ENCODE results near the gene EIF3A. TPM values are rescaled to one million over a fixed set of nuclear protein-coding genes. Genes with fewer than 3 reads are reported as not detected.

EIF3A gene
- total and polyA plus RNA-seq, 4 donors = 27.5 to 88.9 (median 47.6) TPM

- no peak overlapping the region for H3K27ac ChIP-seq (ENCODE audit: low read depth in 1 of 2, low read length in 2 of 2)
- TF ChIP-seq FOXA2 (IDR thresholded peaks at IDR 0.05) (peak; percentile 44), CTCF (IDR thresholded peaks at IDR 0.05; ENCODE audit: low read depth, low read length, missing input control) (no peak), RAD21 (IDR thresholded peaks at IDR 0.05) (no peak), MAX (IDR thresholded peaks at IDR 0.05) (no peak), SP1 (IDR thresholded peaks at IDR 0.05) (no peak), YY1 (IDR thresholded peaks at IDR 0.05) (no peak), FOXA1 (IDR thresholded peaks at IDR 0.05) (peak; percentile 19), ATF3 (IDR thresholded peaks at IDR 0.05) (no peak), NR2F2 (IDR thresholded peaks at IDR 0.05) (no peak), HNF4A (conservative IDR thresholded peaks at IDR 0.05) (no peak)
- no peaks in the 10 kb centered on the region for H3K36me3 ChIP-seq (ENCODE audit: control insufficient read depth in 4 of 4, insufficient read depth in 3 of 4, low read depth in 1 of 4, low read length in 3 of 4)
- 72% methylated on average over 7 of the region's 7 CpGs for WGBS
- no peaks in the 10 kb centered on the region for H3K9me3 ChIP-seq (ENCODE audit: control insufficient read depth in 4 of 4, low read length in 3 of 4)
- no peaks in the 10 kb centered on the region for H3K27me3 ChIP-seq (ENCODE audit: control insufficient read depth in 4 of 4, insufficient read depth in 4 of 4, low read length in 3 of 4)
- peaks cover 2 to 16% (median 12%) of the 10 kb centered on the region in 4 donors for H3K4me1 ChIP-seq (ENCODE audit: control insufficient read depth in 4 of 4, insufficient read depth in 4 of 4, low read length in 3 of 4)
- no peak overlapping the region for H3K4me3 ChIP-seq (ENCODE audit: low read depth in 1 of 3, low read length in 3 of 3)
- peak; percentile 27 for DNase-seq (ENCODE audit: low spot score)
- no peak overlapping the region for H3K9ac ChIP-seq (ENCODE audit: low read depth in 1 of 2, low read length in 2 of 2)
Observed at GRCh38 chr10:119025776-119026175, 54.8 kb downstream of the EIF3A start.

- peaks cover 0 to 12% (median 8%) of the 10 kb centered on the region in 4 donors for H3K4me1 ChIP-seq (ENCODE audit: control insufficient read depth in 4 of 4, insufficient read depth in 4 of 4, low read length in 3 of 4)
- no peaks in the 10 kb centered on the region for H3K27me3 ChIP-seq (ENCODE audit: control insufficient read depth in 4 of 4, insufficient read depth in 4 of 4, low read length in 3 of 4)
- WGBS = 74% methylated on average over 7 of the region's 7 CpGs
- no peaks in the 10 kb centered on the region for H3K9me3 ChIP-seq (ENCODE audit: control insufficient read depth in 4 of 4, low read length in 3 of 4)
- no peak overlapping the region for H3K27ac ChIP-seq (ENCODE audit: low read depth in 1 of 2, low read length in 2 of 2)
- H3K36me3 ChIP-seq (ENCODE audit: control insufficient read depth in 4 of 4, insufficient read depth in 3 of 4, low read depth in 1 of 4, low read length in 3 of 4) = no peaks in the 10 kb centered on the region
- TF ChIP-seq TAF1 (conservative IDR thresholded peaks at IDR 0.05) (no peak), GABPA (IDR thresholded peaks at IDR 0.05 in 1 of 2, conservative IDR thresholded peaks at IDR 0.05 in 1 of 2) (no peak), YY1 (IDR thresholded peaks at IDR 0.05) (no peak), HNF4A (conservative IDR thresholded peaks at IDR 0.05) (no peak)
- DNase-seq (ENCODE audit: low spot score) = peak; percentile 30
- H3K9ac ChIP-seq (ENCODE audit: low read depth in 1 of 2, low read length in 2 of 2) = no peak overlapping the region
- no peak overlapping the region for H3K4me3 ChIP-seq (ENCODE audit: low read depth in 1 of 3, low read length in 3 of 3)
Observed at GRCh38 chr10:119025336-119025735, 55.3 kb downstream of the EIF3A start.

- TF ChIP-seq FOXA2 (IDR thresholded peaks at IDR 0.05) = no peak
- no peak for TF ChIP-seq MAX (IDR thresholded peaks at IDR 0.05)
- no peak for TF ChIP-seq EGR1 (IDR thresholded peaks at IDR 0.05; ENCODE audit: low read depth in 2 of 2)
- no peak for TF ChIP-seq RAD21 (IDR thresholded peaks at IDR 0.05)
- TF ChIP-seq ATF3 (IDR thresholded peaks at IDR 0.05) = no peak
- TF ChIP-seq JUND (IDR thresholded peaks at IDR 0.05) = no peak
- TF ChIP-seq YY1 (IDR thresholded peaks at IDR 0.05) = no peak
- TF ChIP-seq REST (IDR thresholded peaks at IDR 0.05) = no peak
- no peak for TF ChIP-seq CTCF (IDR thresholded peaks at IDR 0.05; ENCODE audit: low read depth, low read length, missing input control)
- Histone ChIP-seq H3K9ac (ENCODE audit: low read depth in 1 of 2, low read length in 2 of 2) (no peak overlapping the region), H3K36me3 (ENCODE audit: control insufficient read depth in 4 of 4, insufficient read depth in 3 of 4, low read depth in 1 of 4, low read length in 3 of 4) (no peaks in the 10 kb centered on the region), H3K4me3 (ENCODE audit: low read depth in 1 of 3, low read length in 3 of 3) (no peak overlapping the region), H3K4me1 (ENCODE audit: control insufficient read depth in 4 of 4, insufficient read depth in 4 of 4, low read length in 3 of 4) (peaks cover 0 to 9% (median 5%) of the 10 kb centered on the region in 4 donors), H3K27ac (ENCODE audit: low read depth in 1 of 2, low read length in 2 of 2) (no peak overlapping the region), H3K9me3 (ENCODE audit: control insufficient read depth in 4 of 4, low read length in 3 of 4) (no peaks in the 10 kb centered on the region), H3K27me3 (ENCODE audit: control insufficient read depth in 4 of 4, insufficient read depth in 4 of 4, low read length in 3 of 4) (no peaks in the 10 kb centered on the region)
- DNase-seq (ENCODE audit: low spot score) = peak; percentile 21
- WGBS = 71% methylated on average over 6 of the region's 6 CpGs
Observed at GRCh38 chr10:119024882-119025281, 55.7 kb downstream of the EIF3A start.

Data from liver (tissue), 9 donors.